ENCODE data around the gene UGP2. TPM values are rescaled to one million over a fixed set of nuclear protein-coding genes. Genes with fewer than 3 reads are reported as not detected.

The UGP2 gene
- total RNA-seq, 4 donors from 2014 or later: 85.4 to 125 (median 106) TPM

DNA sequence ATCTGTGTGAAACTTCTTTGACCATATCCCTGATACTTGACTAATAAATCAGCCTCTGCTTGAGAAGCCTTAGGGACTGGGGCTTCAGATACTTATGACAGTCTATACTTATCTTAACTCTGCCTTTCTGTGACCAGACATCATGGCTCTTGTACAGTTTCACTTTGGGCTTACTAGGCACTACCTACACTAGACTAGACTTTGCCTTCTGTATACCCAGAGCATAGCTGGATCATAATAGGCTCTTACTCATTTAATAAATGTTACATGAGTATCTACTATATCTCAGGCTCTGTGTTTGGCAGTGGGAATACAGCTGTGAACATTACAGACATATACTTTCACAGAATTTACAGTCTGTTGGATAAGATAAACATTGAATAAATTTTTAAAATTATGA lies 9.0 kb downstream of the UGP2 start:
- no peaks in the 10 kb centered on the region for H3K9me3 ChIP-seq
- TF ChIP-seq, protein P1, sequence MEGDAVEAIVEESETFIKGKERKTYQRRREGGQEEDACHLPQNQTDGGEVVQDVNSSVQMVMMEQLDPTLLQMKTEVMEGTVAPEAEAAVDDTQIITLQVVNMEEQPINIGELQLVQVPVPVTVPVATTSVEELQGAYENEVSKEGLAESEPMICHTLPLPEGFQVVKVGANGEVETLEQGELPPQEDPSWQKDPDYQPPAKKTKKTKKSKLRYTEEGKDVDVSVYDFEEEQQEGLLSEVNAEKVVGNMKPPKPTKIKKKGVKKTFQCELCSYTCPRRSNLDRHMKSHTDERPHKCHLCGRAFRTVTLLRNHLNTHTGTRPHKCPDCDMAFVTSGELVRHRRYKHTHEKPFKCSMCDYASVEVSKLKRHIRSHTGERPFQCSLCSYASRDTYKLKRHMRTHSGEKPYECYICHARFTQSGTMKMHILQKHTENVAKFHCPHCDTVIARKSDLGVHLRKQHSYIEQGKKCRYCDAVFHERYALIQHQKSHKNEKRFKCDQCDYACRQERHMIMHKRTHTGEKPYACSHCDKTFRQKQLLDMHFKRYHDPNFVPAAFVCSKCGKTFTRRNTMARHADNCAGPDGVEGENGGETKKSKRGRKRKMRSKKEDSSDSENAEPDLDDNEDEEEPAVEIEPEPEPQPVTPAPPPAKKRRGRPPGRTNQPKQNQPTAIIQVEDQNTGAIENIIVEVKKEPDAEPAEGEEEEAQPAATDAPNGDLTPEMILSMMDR (IDR thresholded peaks at IDR 0.05): no peak
- no peak for TF ChIP-seq POLR2A (IDR thresholded peaks at IDR 0.05)
- no peak for DNase-seq
- no peak overlapping the region for H3K4me3 ChIP-seq
- H3K4me1 ChIP-seq: peaks cover 0 to 21% (median 4%) of the 10 kb centered on the region in 4 donors
- no peaks in the 10 kb centered on the region for H3K36me3 ChIP-seq
- no peak overlapping the region for H3K27ac ChIP-seq
- no peaks in the 10 kb centered on the region for H3K27me3 ChIP-seq

DNA sequence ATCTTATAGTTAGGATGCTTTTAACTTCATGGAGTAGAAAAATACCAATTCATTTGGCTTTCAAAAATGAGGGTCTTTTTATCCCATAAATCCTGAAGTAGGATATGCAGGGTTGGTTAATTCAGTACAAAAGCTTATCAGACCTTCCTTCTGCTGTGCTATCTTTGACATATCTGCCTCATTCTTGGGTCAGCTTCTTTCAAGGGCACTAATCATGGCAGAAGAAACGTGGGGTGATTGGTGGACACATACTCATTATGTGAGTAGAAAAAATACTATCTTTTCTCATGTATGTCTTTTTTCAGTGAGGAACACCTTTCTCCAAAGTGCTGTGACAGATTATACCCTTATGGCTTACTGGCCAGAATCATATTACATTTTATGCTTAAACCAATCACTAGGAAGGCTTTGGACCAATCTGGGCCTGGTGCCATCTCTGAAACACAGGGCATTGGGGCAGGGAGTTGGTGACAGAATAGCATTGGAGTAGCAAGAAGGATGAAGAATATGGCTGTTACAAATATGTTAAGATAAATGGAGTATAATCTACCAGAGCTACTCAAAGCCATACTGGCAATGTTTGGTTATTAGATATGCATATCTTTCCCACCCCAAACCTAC lies 10.1 kb downstream of the UGP2 start:
- TF ChIP-seq POLR2A (IDR thresholded peaks at IDR 0.05): no peak
- Histone ChIP-seq H3K4me3 (no peak overlapping the region), H3K9me3 (no peaks in the 10 kb centered on the region), H3K27ac (no peak overlapping the region), H3K4me1 (peaks cover 0 to 21% (median 4%) of the 10 kb centered on the region in 4 donors), H3K27me3 (no peaks in the 10 kb centered on the region), H3K36me3 (peaks cover 0 to 5% (median 0%) of the 10 kb centered on the region in 3 donors)
- no peak for DNase-seq

DNA sequence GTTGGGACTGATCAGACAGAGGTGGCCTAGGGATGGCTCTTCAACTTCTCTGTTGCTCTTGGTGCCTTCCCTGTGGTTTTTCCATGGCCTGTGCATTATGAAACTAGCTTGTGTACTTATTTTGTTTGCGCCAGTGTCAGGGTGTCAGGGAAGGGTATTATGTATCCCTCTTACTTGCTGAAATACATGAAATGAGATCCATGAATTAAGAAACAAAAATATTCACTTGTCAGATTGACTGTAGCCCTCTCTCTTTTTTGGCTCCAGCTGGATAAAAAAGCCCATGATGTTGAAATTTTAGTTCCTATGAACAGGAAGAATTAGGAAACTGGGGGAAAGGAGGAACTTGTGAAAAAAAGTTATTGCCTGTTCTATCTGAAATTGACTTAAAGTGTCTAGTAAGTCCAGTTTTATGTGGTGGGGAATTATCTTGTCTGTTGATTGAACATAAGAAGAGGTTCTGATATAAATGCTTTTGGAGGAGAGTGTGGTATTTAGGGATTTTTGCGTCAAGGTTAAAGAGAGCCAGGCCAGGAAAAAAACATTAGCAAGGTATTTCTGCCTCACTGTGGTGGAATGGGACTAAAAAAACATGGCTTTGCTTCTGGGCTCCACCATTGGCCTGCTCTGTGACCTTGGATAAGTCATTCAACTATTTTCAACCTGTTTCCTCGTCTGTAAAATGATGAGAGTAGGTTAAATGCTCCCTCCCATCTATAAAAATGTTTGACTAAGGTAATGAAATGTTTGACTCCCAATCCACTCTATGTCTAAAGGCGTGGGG lies 12.0 kb downstream of the UGP2 start:
- Histone ChIP-seq H3K36me3 (peaks cover 0 to 23% (median 0%) of the 10 kb centered on the region in 3 donors), H3K27ac (no peak overlapping the region), H3K4me3 (no peak overlapping the region), H3K4me1 (peaks cover 0 to 21% (median 4%) of the 10 kb centered on the region in 4 donors), H3K27me3 (no peaks in the 10 kb centered on the region), H3K9me3 (no peaks in the 10 kb centered on the region)
- TF ChIP-seq, protein P1 (IDR thresholded peaks at IDR 0.05): no peak
- no peak for TF ChIP-seq POLR2A (IDR thresholded peaks at IDR 0.05)
- no peak for DNase-seq

DNA sequence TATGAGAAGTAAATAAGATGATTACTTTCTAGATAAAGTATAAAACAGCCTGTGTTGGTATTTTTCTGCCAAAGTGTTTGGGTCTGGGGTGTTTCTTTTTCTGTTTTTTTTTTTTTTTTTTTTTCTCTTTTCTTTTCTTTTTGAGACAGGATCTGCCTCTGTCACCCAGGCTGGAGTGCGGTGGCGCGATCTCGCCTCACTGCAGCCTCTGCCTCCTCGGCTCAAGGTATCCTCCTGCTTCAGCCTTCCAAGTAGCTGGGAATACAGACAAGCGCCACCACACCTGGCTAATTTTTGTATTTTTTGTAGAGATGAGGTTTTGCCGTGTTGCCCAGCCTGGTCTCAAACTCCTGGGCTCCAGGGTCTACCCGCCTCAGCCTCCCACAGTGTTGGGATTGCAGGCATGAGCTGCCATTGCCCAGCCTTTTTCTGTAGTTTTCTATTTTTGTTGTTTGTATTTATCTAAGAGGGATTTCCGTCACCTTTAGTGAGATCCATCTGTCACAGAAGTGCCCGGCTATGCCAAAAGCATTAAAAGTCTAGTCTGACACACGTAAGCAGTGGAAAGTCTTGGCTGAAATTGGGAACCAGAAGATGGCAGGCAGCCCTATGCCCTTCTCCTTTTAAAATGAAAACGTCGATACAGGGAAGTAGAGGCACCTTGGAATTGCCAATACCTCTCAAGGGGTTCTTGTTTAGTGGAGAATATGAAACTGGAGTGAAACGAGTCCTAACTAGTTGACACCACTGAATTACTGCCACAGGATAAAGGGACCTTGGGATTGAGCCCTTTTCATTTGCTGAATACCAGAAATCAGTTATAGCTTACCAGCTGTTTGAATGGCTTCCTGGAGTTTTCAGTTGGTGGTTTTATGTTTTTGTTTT lies 14.0 kb downstream of the UGP2 start:
- DNase-seq: no peak
- H3K4me3 ChIP-seq: no peak overlapping the region
- H3K27ac ChIP-seq: peak overlapping the region; percentile 20 to 58 (median 47)
- H3K9me3 ChIP-seq: no peaks in the 10 kb centered on the region
- H3K36me3 ChIP-seq: peaks cover 0 to 38% (median 0%) of the 10 kb centered on the region in 3 donors
- H3K4me1 ChIP-seq: peaks cover 0 to 15% (median 4%) of the 10 kb centered on the region in 4 donors
- no peaks in the 10 kb centered on the region for H3K27me3 ChIP-seq
- TF ChIP-seq POLR2A (IDR thresholded peaks at IDR 0.05): no peak
- TF ChIP-seq, protein P1 (IDR thresholded peaks at IDR 0.05): no peak

DNA sequence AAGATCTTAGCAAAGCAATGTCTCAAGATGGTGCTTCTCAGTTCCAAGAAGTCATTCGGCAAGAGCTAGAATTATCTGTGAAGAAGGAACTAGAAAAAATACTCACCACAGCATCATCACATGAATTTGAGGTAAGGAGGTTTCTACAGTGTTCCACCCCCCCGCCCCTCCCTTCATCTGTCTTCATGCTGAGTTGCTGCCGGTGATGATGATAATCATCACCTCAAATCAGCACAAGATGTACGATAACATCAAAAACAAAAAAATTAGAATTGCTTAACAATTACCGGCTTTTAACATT lies 14.6 kb downstream of the UGP2 start:
- Histone ChIP-seq H3K27ac (peak overlapping the region; percentile 20 to 58 (median 47)), H3K27me3 (no peaks in the 10 kb centered on the region), H3K9me3 (no peaks in the 10 kb centered on the region), H3K36me3 (peaks cover 0 to 38% (median 0%) of the 10 kb centered on the region in 3 donors), H3K4me3 (no peak overlapping the region), H3K4me1 (peaks cover 0 to 15% (median 2%) of the 10 kb centered on the region in 4 donors)
- DNase-seq: peak in 2 of 3 donors; percentile 28 to 65
- no peak for TF ChIP-seq POLR2A (IDR thresholded peaks at IDR 0.05)
- TF ChIP-seq, protein P1 (IDR thresholded peaks at IDR 0.05): no peak

All from Peyer's patch (tissue), 4 donors.